Osteoblast (primary cell): Measurements from ENCODE around the gene TMEM106A. TPM values are rescaled to one million over a fixed set of nuclear protein-coding genes. Genes with fewer than 3 reads are reported as not detected.
A peak's percentile ranks its signal among the peaks of the same experiment; 100 is the strongest.
"Not testable (repeated sequence)": the region's sequence is repeated elsewhere in the genome, so short reads cannot be mapped to it uniquely, and the experiment has no call there.

Source experiments
- DNase-seq: peaks from one replicate; pipeline ENCODE4 v3.0.0; 2011; ENCODE audit warnings: low spot score, mixed read lengths; ENCODE audit not compliant: insufficient read length; ENCODE audit errors: missing footprints
- H2AFZ ChIP-seq: 2 replicates; pipeline ENCODE4 v1.6.0; 2011; ENCODE audit warnings: mild to moderate bottlenecking, low read length
- H3K27ac ChIP-seq: 2 replicates; pipeline ENCODE4 v1.5.1; 2011; ENCODE audit warnings: mild to moderate bottlenecking, low read depth, low read length, moderate library complexity
- H3K27me3 ChIP-seq: 2 replicates; pipeline ENCODE4 v1.6.0; 2012; ENCODE audit warnings: mild to moderate bottlenecking, control low read depth, inconsistent platforms, low read length, moderate library complexity; ENCODE audit not compliant: insufficient read depth
- H3K36me3 ChIP-seq: 2 replicates; pipeline ENCODE4 v1.5.1; 2011; ENCODE audit warnings: mild to moderate bottlenecking, low read length, control low read depth, moderate library complexity; ENCODE audit not compliant: insufficient read depth
- H3K4me1 ChIP-seq: 2 replicates; pipeline ENCODE4 v1.5.1; 2011; ENCODE audit warnings: mild to moderate bottlenecking, low read length, control low read depth, moderate library complexity; ENCODE audit not compliant: insufficient read depth
- H3K4me2 ChIP-seq: 2 replicates; pipeline ENCODE4 v1.6.0; 2011; ENCODE audit warnings: mild to moderate bottlenecking, low read length; ENCODE audit not compliant: insufficient read depth
- H3K4me3 ChIP-seq: fragments of 200-600 bp; sonication (generic); 3 replicates; pipeline ENCODE4 v1.5.1; 2012; ENCODE audit warnings: mild to moderate bottlenecking, low read length, inconsistent platforms; ENCODE audit not compliant: insufficient read depth
- H3K79me2 ChIP-seq: 2 replicates; pipeline ENCODE4 v1.6.0; 2012; ENCODE audit warnings: mild to moderate bottlenecking, low read length, control low read depth, inconsistent platforms; ENCODE audit not compliant: insufficient read depth
- H3K9me3 ChIP-seq: 2 replicates; pipeline ENCODE4 v1.5.1; 2011; ENCODE audit warnings: low read depth, low read length, control low read depth
- H4K20me1 ChIP-seq: 2 replicates; pipeline ENCODE4 v1.6.0; 2012; ENCODE audit warnings: mild to moderate bottlenecking, low read length, control low read depth; ENCODE audit not compliant: insufficient read depth
- CTCF ChIP-seq: IDR thresholded peaks from 2 replicates; pipeline ENCODE4 v1.5.1; 2011; ENCODE audit warnings: mild to moderate bottlenecking, low read depth, low read length, moderate library complexity; ENCODE audit errors: extremely low read depth
- total RNA-seq: library from RNA; depleted of rRNA; stranded (reverse); fragments of >200 nt; gene quantifications from 2 replicates; pipeline ENCODE4 v1.2.3, GENCODE V29; 2012

Gene TMEM106A
- total RNA-seq, 1 donor = 5.1 TPM

GRCh38 chr17:43199633-43200032 is 12.0 kb upstream of the TMEM106A start:
- H3K27me3 ChIP-seq = no peaks in the 10 kb centered on the region
- no peaks in the 10 kb centered on the region for H3K9me3 ChIP-seq
- no peaks in the 10 kb centered on the region for H4K20me1 ChIP-seq
- no peak overlapping the region for H3K4me3 ChIP-seq
- no peak overlapping the region for H3K27ac ChIP-seq
- H3K4me1 ChIP-seq = no peaks in the 10 kb centered on the region
- H3K36me3 ChIP-seq = peaks cover 90% of the 10 kb centered on the region
- DNase-seq = no peak
- H3K79me2 ChIP-seq = no peaks in the 10 kb centered on the region
- no peak for TF ChIP-seq CTCF
- no peak overlapping the region for H2AFZ ChIP-seq
- no peak overlapping the region for H3K4me2 ChIP-seq

- Histone ChIP-seq H3K36me3 (peaks cover 89% of the 10 kb centered on the region), H3K27me3 (no peaks in the 10 kb centered on the region), H3K4me2 (no peak overlapping the region), H4K20me1 (no peaks in the 10 kb centered on the region), H3K27ac (no peak overlapping the region), H3K4me3 (no peak overlapping the region), H3K4me1 (no peaks in the 10 kb centered on the region), H3K79me2 (no peaks in the 10 kb centered on the region), H2AFZ (no peak overlapping the region), H3K9me3 (no peaks in the 10 kb centered on the region)
- no peak for DNase-seq
- TF ChIP-seq CTCF = no peak
Observed at GRCh38 chr17:43200127-43200526, 11.5 kb upstream of the TMEM106A start.

GRCh38 chr17:43203013-43203412 is 8.7 kb upstream of the TMEM106A start:
- not testable (repeated sequence) for DNase-seq, H3K27me3 ChIP-seq, H3K27ac ChIP-seq, H3K4me1 ChIP-seq, H3K79me2 ChIP-seq, H4K20me1 ChIP-seq, H3K9me3 ChIP-seq, H3K4me2 ChIP-seq, H3K4me3 ChIP-seq, H2AFZ ChIP-seq
- peaks cover 85% of the 10 kb centered on the region for H3K36me3 ChIP-seq

GRCh38 chr17:43210576-43210975 is 1.1 kb upstream of the TMEM106A start:
- no peaks in the 10 kb centered on the region for H4K20me1 ChIP-seq
- no peak overlapping the region for H2AFZ ChIP-seq
- peaks cover 18% of the 10 kb centered on the region for H3K79me2 ChIP-seq
- H3K36me3 ChIP-seq = peaks cover 59% of the 10 kb centered on the region
- H3K9me3 ChIP-seq = no peaks in the 10 kb centered on the region
- H3K4me2 ChIP-seq = peak overlapping the region; percentile 92
- no peak for DNase-seq
- H3K4me3 ChIP-seq = no peak overlapping the region
- H3K4me1 ChIP-seq = peaks cover 22% of the 10 kb centered on the region
- TF ChIP-seq CTCF = no peak
- no peaks in the 10 kb centered on the region for H3K27me3 ChIP-seq
- H3K27ac ChIP-seq = peak overlapping the region; percentile 76
